Bronchial smooth muscle cell (primary cell): ENCODE results near the gene SERINC5. TPM values are rescaled to one million over a fixed set of nuclear protein-coding genes. Genes with fewer than 3 reads are reported as not detected.

Experiments
- total RNA-seq: library from RNA; depleted of rRNA; stranded (reverse); fragments of >200 nt; gene quantifications from 2 replicates; pipeline ENCODE4 v1.2.1, GENCODE V29; 2014

The SERINC5 gene
- total RNA-seq = 9.0 and 11.8 TPM in 2 replicates

GRCh38 chr5:80255811-80256712 is at the start of gene SERINC5:
Gene SERINC5, minus strand, starts transcription at chr5:80256048. Its CDS starts 126 bp downstream, at chr5:80255922.

Other genes with a start within 250 kb of the SERINC5 start
- 1.6 and 3.4 TPM in 2 replicates for gene THBS4, start 220.7 kb downstream of the SERINC5 start, total RNA-seq
- gene SPZ1, start 64.0 kb upstream of the SERINC5 start, total RNA-seq = not detected in 2 replicates
- 17.2 and 19.4 TPM in 2 replicates for gene ZFYVE16, start 152.0 kb upstream of the SERINC5 start, total RNA-seq
- 3.9 and 6.9 TPM in 2 replicates for gene FAM151B, start 232.1 kb upstream of the SERINC5 start, total RNA-seq